GM12878 (cell line): Measurements from ENCODE around the gene GDAP2. TPM values are rescaled to one million over a fixed set of nuclear protein-coding genes. Genes with fewer than 3 reads are reported as not detected.

Experiments used
- CHD1 ChIP-seq: IDR thresholded peaks from 2 replicates; pipeline ENCODE4 v1.6.1; 2012; ENCODE audit warnings: low read depth, low read length, improper control_type of control experiment
- CREB1 ChIP-seq: IDR thresholded peaks from 2 replicates; pipeline ENCODE4 v1.6.1; 2012; ENCODE audit warnings: low read depth, mild to moderate bottlenecking, inconsistent platforms
- E2F8 ChIP-seq: fragments of 450-650 bp; IDR thresholded peaks from 2 replicates; pipeline ENCODE4 v1.6.1; 2018; ENCODE audit warnings: mild to moderate bottlenecking, low read depth, moderate library complexity; ENCODE audit not compliant: partially characterized antibody
- FOXM1 ChIP-seq: IDR thresholded peaks from 2 replicates; pipeline ENCODE4 v1.6.1; 2012; ENCODE audit warnings: low read depth, mild to moderate bottlenecking, inconsistent platforms, low read length, moderate library complexity
- IRF3 ChIP-seq: fragments of 450-650 bp; IDR thresholded peaks from 2 replicates; pipeline ENCODE4 v1.6.1; 2014; ENCODE audit warnings: mild to moderate bottlenecking
- NBN ChIP-seq: fragments of 450-650 bp; IDR thresholded peaks from 2 replicates; pipeline ENCODE4 v1.6.1; 2016
- PAX5 ChIP-seq: IDR thresholded peaks from 2 replicates; pipeline ENCODE4 v1.6.1; 2011; ENCODE audit warnings: low read depth, low read length, borderline replicate concordance
- POLR2AphosphoS2 ChIP-seq: IDR thresholded peaks from 2 replicates; pipeline ENCODE4 v1.6.1; 2011; ENCODE audit warnings: low read depth, mild to moderate bottlenecking, low read length, improper control_type of control experiment, moderate library complexity
- RB1 ChIP-seq: fragments of 450-650 bp; formaldehyde crosslinking; IDR thresholded peaks from 2 replicates; pipeline ENCODE4 v1.6.1; 2017; ENCODE audit warnings: mild to moderate bottlenecking, borderline replicate concordance
- SMC3 ChIP-seq: IDR thresholded peaks from 2 replicates; pipeline ENCODE4 v1.6.1; 2011; ENCODE audit warnings: low read length, improper control_type of control experiment, borderline replicate concordance
- TCF12 ChIP-seq: IDR thresholded peaks from 2 replicates; pipeline ENCODE4 v1.6.1; 2011; ENCODE audit warnings: low read depth, mild to moderate bottlenecking, low read length
- WRNIP1 ChIP-seq: IDR thresholded peaks from 2 replicates; pipeline ENCODE4 v1.6.1; 2011; ENCODE audit warnings: low read depth, low read length, improper control_type of control experiment, borderline replicate concordance
- ZBTB40 ChIP-seq: fragments of 450-650 bp; IDR thresholded peaks from 2 replicates; pipeline ENCODE4 v1.6.1; 2016; ENCODE audit warnings: mild to moderate bottlenecking, moderate library complexity, borderline replicate concordance
- ZNF622 ChIP-seq: fragments of 450-650 bp; IDR thresholded peaks from 2 replicates; pipeline ENCODE4 v1.6.1; 2017; ENCODE audit warnings: mild to moderate bottlenecking, inconsistent platforms
- polyA plus RNA-seq, 11 experiments: library from polyadenylated mRNA; depleted of rRNA in 4 of 11; unstranded in 6 of 11; stranded (reverse) in 5 of 11; fragments of >200 nt; fragmentation: Nextera tagmentation in 4 of 11; fragmentation: Illumina TruSeq in 1 of 11; extraction: Ambion mirVana in 4 of 11; extraction: Trizol in 1 of 11; gene quantifications; 1 replicate in 1 of 11; 2 replicates in 10 of 11; pipeline versions ENCODE4 v1.2.1 to v1.2.3, GENCODE V29; 2011 to 2016; ENCODE audit warnings: inconsistent platforms in 2 of 11, missing spikeins in 2 of 11, low read depth in 1 of 11
- total RNA-seq, 4 experiments: library from RNA; depleted of rRNA in 3 of 4; stranded (reverse); fragments of >200 nt in 3 of 4; fragmentation: Illumina TruSeq in 1 of 4; extraction: Trizol in 1 of 4; gene quantifications; 2 replicates each; pipeline versions ENCODE4 v1.2.1 to v1.2.3, GENCODE V29; 2013 to 2021
- TF ChIP-seq, protein P1 (sequence below): IDR thresholded peaks from 2 replicates; pipeline ENCODE4 v1.6.1; 2012; ENCODE audit warnings: improper control_type of control experiment, low read depth, low read length; ENCODE audit not compliant: insufficient replicate concordance

Gene GDAP2
- total and polyA plus RNA-seq, 10 of the 15 experiments (the other 5 are each of a cell fraction or from before 2014, with no cell fraction given), result 2.6 to 19.2 (median 11.4) TPM

GRCh38 chr1:117929343-117930172 is at the start of gene GDAP2, which contains the start of gene WDR3 (continued):
- no peak for TF ChIP-seq PAX5
- peak; percentile 75 for TF ChIP-seq E2F8
- TF ChIP-seq NBN, result peak; percentile 43; the same call in 1 of the 2 replicates
- TF ChIP-seq ZBTB40, result peak; percentile 94
- no peak for TF ChIP-seq CHD1
- peak; percentile 90 for TF ChIP-seq CREB1
- no peak; the same call in 1 of the 2 replicates for TF ChIP-seq RB1
- TF ChIP-seq, protein P1, sequence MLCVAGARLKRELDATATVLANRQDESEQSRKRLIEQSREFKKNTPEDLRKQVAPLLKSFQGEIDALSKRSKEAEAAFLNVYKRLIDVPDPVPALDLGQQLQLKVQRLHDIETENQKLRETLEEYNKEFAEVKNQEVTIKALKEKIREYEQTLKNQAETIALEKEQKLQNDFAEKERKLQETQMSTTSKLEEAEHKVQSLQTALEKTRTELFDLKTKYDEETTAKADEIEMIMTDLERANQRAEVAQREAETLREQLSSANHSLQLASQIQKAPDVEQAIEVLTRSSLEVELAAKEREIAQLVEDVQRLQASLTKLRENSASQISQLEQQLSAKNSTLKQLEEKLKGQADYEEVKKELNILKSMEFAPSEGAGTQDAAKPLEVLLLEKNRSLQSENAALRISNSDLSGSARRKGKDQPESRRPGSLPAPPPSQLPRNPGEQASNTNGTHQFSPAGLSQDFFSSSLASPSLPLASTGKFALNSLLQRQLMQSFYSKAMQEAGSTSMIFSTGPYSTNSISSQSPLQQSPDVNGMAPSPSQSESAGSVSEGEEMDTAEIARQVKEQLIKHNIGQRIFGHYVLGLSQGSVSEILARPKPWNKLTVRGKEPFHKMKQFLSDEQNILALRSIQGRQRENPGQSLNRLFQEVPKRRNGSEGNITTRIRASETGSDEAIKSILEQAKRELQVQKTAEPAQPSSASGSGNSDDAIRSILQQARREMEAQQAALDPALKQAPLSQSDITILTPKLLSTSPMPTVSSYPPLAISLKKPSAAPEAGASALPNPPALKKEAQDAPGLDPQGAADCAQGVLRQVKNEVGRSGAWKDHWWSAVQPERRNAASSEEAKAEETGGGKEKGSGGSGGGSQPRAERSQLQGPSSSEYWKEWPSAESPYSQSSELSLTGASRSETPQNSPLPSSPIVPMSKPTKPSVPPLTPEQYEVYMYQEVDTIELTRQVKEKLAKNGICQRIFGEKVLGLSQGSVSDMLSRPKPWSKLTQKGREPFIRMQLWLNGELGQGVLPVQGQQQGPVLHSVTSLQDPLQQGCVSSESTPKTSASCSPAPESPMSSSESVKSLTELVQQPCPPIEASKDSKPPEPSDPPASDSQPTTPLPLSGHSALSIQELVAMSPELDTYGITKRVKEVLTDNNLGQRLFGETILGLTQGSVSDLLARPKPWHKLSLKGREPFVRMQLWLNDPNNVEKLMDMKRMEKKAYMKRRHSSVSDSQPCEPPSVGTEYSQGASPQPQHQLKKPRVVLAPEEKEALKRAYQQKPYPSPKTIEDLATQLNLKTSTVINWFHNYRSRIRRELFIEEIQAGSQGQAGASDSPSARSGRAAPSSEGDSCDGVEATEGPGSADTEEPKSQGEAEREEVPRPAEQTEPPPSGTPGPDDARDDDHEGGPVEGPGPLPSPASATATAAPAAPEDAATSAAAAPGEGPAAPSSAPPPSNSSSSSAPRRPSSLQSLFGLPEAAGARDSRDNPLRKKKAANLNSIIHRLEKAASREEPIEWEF, result no peak
- TF ChIP-seq FOXM1, result no peak
- no peak for TF ChIP-seq WRNIP1
- peak; percentile 67; the same call in 1 of the 2 replicates for TF ChIP-seq TCF12
- TF ChIP-seq IRF3, result no peak
- TF ChIP-seq POLR2AphosphoS2, result no peak
- TF ChIP-seq SMC3, result no peak
- no peak for TF ChIP-seq ZNF622
